Measurements from ENCODE around the gene MAB21L4. TPM values are rescaled to one million over a fixed set of nuclear protein-coding genes. Genes with fewer than 3 reads are reported as not detected.

The MAB21L4 gene
- total RNA-seq, 1 donor from 2014 or later, result not detected

DNA sequence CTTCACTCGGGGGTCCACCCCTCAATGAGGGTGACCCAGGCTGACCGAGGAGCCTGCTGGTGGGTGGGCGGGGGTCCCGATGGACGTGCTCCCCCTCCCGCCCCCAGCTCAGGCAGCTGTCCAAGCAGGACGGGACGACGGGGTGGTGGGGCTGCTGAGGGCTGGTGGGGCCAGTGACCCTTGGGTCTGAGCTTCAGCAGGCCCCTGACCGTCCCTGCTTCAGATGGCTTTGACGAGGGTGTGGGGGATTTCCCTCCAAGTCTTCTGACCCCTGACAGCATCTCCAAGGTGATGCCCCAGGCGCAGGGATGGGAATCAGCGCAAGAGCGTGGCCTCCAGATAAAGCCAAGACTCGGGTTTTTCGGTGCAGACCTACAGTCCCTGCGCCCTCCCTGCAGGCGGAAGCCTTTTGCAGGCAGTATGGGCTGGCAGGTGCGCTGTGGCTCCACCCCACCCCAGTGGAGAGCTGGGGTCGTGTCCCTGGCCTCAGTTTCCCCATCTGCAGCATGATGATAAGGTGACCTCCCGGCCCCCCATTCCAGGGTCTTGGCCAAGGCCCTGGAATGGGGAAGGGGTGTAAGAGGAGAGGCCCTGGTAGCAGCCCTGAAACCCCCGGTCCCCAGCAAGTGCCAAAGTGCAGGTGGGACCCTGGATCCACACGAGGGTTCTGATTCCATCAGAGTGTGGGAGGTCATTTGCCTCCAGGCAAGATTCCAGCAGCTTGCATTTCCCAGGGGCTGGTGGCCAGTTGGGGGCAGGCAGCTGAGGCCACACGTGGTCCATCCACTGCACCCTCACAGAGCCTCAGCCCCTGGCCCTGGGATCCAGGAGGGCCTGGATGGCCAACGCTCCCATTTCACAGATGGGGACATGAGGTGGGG is 18.9 kb upstream of the MAB21L4 start:
- peak; percentile 7 for TF ChIP-seq CTCF (IDR thresholded peaks at IDR 0.05)
- H3K36me3 Mint-ChIP-seq (ENCODE audit: unreplicated experiment), result no peaks in the 10 kb centered on the region
- no peaks in the 10 kb centered on the region for H3K9me3 Mint-ChIP-seq (ENCODE audit: unreplicated experiment)
- no peak overlapping the region for H3K27ac Mint-ChIP-seq (ENCODE audit: unreplicated experiment)
- DNase-seq (ENCODE audit: extremely low spot score, unreplicated experiment), result no peak
- no peak overlapping the region for H3K4me3 Mint-ChIP-seq (ENCODE audit: unreplicated experiment)
- H3K4me1 Mint-ChIP-seq (ENCODE audit: unreplicated experiment), result peaks cover 4% of the 10 kb centered on the region
- peaks cover 8% of the 10 kb centered on the region for H3K27me3 Mint-ChIP-seq (ENCODE audit: unreplicated experiment)

- H3K9me3 Mint-ChIP-seq (ENCODE audit: unreplicated experiment), result no peaks in the 10 kb centered on the region
- peaks cover 8% of the 10 kb centered on the region for H3K27me3 Mint-ChIP-seq (ENCODE audit: unreplicated experiment)
- H3K4me3 Mint-ChIP-seq (ENCODE audit: unreplicated experiment), result no peak overlapping the region
- no peak for DNase-seq (ENCODE audit: extremely low spot score, unreplicated experiment)
- no peaks in the 10 kb centered on the region for H3K36me3 Mint-ChIP-seq (ENCODE audit: unreplicated experiment)
- TF ChIP-seq CTCF (IDR thresholded peaks at IDR 0.05), result peak; percentile 86
- no peak overlapping the region for H3K27ac Mint-ChIP-seq (ENCODE audit: unreplicated experiment)
- peaks cover 4% of the 10 kb centered on the region for H3K4me1 Mint-ChIP-seq (ENCODE audit: unreplicated experiment)
Measured at GRCh38 chr2:240913810-240914644, 18.1 kb upstream of the MAB21L4 start.

GRCh38 chr2:240912878-240913809 is 17.2 kb upstream of the MAB21L4 start:
- DNase-seq (ENCODE audit: extremely low spot score, unreplicated experiment), result no peak

DNA sequence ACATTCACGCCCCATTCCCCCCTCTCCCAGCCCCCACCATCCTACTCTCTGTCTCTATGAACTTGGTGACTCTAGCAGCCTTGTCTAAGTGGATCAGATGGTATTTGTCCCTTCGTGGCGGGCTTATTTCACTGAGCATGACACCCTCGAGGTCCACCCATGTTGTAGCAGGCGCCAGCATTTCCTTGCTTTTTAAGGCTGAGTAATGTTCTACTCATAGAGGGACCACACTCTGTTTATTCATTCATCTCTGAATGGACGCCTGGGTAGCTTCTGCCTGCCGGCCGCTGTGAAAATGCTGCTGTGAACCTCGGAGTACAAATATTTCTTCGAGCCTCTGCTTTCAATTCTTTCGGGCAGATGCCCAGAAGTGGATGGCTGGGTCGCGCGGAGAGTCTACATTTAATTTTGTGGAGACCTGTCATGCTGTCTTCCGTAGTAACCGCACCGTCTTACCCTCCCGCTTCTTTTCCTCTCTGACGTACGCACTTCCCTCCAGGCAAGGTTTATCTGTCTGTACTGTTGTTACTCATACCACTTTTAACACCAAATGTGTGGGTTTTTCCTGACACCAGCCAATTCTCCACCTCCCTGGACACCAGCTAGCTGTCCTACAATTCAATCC is 15.8 kb upstream of the MAB21L4 start:
- no peak for DNase-seq (ENCODE audit: extremely low spot score, unreplicated experiment)
- Mint-ChIP-seq H3K27me3 (ENCODE audit: unreplicated experiment) (peaks cover 9% of the 10 kb centered on the region), H3K4me3 (ENCODE audit: unreplicated experiment) (no peak overlapping the region)

More at GRCh38 chr2:240912878-240913809, 17.2 kb upstream of the MAB21L4 start:
- Mint-ChIP-seq H3K27ac (ENCODE audit: unreplicated experiment) (no peak overlapping the region), H3K9me3 (ENCODE audit: unreplicated experiment) (no peaks in the 10 kb centered on the region), H3K36me3 (ENCODE audit: unreplicated experiment) (no peaks in the 10 kb centered on the region), H3K4me3 (ENCODE audit: unreplicated experiment) (no peak overlapping the region), H3K27me3 (ENCODE audit: unreplicated experiment) (peaks cover 8% of the 10 kb centered on the region), H3K4me1 (ENCODE audit: unreplicated experiment) (peaks cover 4% of the 10 kb centered on the region)
- no peak for TF ChIP-seq CTCF (IDR thresholded peaks at IDR 0.05)

More for the DNA sequence above, 15.8 kb upstream of the MAB21L4 start:
- H3K36me3 Mint-ChIP-seq (ENCODE audit: unreplicated experiment), result no peaks in the 10 kb centered on the region
- peaks cover 4% of the 10 kb centered on the region for H3K4me1 Mint-ChIP-seq (ENCODE audit: unreplicated experiment)
- no peak for TF ChIP-seq CTCF (IDR thresholded peaks at IDR 0.05)
- H3K27ac Mint-ChIP-seq (ENCODE audit: unreplicated experiment), result no peak overlapping the region
- no peaks in the 10 kb centered on the region for H3K9me3 Mint-ChIP-seq (ENCODE audit: unreplicated experiment)

Data from osteocyte (in vitro differentiated cells).